ENCODE data around the gene CENPU.

DNA sequence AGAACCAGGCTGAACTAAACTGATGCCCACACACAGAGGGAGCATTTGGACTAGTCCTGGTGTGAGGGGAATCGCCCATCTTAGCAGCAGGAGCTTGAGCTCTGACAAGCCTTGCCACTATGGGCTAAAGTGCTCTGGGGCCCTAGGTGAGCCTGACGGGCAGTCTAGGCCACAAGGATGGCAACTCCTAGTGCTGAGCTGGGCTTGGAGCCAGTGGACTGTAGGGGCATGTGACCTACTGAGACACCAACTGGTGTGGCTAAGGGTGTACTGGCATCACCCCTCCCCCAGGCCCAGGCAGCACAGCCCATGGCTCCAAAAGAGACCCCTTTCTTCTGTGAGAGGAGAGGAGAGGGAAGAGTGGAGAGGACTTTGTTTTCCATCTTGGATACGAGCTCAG lies 14.5 kb downstream of the CENPU start:
- TF ChIP-seq YY1 (IDR thresholded peaks at IDR 0.05; ENCODE audit: insufficient read depth, insufficient read length) (no peak), SUZ12 (IDR thresholded peaks at IDR 0.05; ENCODE audit: extremely low read depth, insufficient read depth, insufficient read length) (no peak)
